PFSK-1 (cell line): ENCODE measurements around the gene MAB21L3.

Experiments
- POLR2AphosphoS5 ChIP-seq: IDR thresholded peaks from 2 replicates; pipeline ENCODE4 v1.6.1; 2012; ENCODE audit warnings: low read depth, mild to moderate bottlenecking, control low read depth, low read length, moderate library complexity
- REST ChIP-seq, 2 experiments: IDR thresholded peaks; 2 replicates each; pipeline versions ENCODE4 v1.6.1 to v1.8.0; 2011 to 2012; ENCODE audit warnings: low read depth in 2 of 2, low read length in 2 of 2, control low read depth in 1 of 2, inconsistent platforms in 1 of 2, mild to moderate bottlenecking in 1 of 2, moderate library complexity in 1 of 2; ENCODE audit not compliant: insufficient read depth in 1 of 2
- SIN3A ChIP-seq: IDR thresholded peaks from 2 replicates; pipeline ENCODE4 v1.6.1; 2012; ENCODE audit warnings: mild to moderate bottlenecking, low read length, moderate library complexity, borderline replicate concordance; ENCODE audit not compliant: insufficient read depth

GRCh38 chr1:116170721-116171589, 59.8 kb downstream of the MAB21L3 start:
- TF ChIP-seq SIN3A, result no peak
- no peak for TF ChIP-seq POLR2AphosphoS5
- TF ChIP-seq REST (IDR thresholded peaks at IDR 0.05; ENCODE audit: insufficient read depth in 1 of 2, low read depth in 2 of 2, low read length in 2 of 2), result no peak
